DMS153 treated with DMSO at 0.1 percent for 48 hours (cell line): ENCODE results near the gene ABCD4.
"Not testable (repeated sequence)": the region's sequence is repeated elsewhere in the genome, so short reads cannot be mapped to it uniquely, and the experiment has no call there.

Experiments
- DNase-seq: peaks from one replicate; lab custom pipeline; 2025; ENCODE audit not compliant: unreplicated experiment; lab: John Stamatoyannopoulos, UW

Gene ABCD4

DNA sequence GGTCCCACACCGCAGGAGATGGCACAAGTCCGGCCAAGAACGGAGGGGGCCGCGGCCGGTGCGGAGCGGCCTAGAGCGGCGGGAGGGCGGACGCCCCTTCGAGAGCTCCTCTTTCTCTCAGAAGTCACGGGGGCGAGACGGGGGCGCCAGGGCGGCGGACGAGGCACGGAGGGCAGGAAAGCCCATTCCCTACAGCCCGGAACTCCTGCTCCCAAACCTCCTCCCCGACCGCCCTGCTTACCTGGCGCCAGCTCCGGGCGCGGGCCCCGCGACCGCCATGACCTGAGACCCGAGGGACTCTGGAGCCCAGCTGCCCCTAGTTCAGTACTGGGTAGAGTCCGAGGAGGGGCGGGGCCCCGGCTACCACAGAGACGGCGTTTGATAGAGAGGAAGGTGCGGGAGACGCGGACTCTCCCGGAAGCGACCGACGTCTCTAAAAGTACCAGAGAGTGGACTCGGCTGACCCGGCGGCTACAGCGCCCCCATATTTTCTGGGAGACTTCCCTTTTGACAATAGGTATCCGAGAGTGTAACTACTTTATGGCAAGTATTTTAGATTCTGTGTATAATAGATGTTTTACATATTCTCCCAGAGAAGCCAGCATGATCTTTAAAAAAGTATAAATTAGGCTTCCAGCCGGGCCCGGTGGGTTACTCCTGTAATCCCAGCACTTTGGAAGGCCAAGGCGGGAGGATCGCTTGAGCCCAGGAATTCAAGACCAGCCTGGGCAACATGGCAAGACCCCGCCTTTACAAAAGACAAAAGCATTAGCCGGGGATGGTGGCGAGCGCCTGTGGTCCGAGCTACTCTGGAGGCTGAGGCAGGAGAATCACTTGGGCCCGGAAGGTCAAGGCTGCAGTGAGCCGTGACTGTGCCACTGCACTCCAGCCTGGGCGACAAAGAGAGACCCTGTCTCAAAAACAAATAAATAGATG lies at the start of gene ABCD4:
ABCD4 (minus strand) TSS at position 301 of the 936 bp plus-strand sequence; CDS start at position 279, 22 bp downstream.
- peak; percentile 91 for DNase-seq

DNA sequence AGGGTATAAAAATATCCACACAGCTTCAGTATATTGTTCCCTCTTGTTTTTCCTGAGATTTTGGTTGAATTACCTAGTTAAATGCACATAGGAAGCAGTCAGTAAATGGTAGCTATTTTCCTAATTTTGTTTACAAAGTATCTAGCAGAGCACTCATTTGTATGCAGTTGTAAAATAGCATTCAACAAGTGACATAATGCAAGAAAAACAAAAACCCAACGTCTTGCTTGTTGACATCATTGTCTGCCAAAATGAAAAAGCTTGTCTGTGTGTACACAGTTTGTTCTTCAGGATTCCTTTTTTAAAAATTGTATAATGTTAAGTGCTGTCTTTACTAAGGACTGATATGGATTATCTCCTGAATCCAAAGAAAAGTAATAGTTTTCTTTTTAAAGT lies 48.2 kb upstream of the ABCD4 start:
- DNase-seq: no peak

DNA sequence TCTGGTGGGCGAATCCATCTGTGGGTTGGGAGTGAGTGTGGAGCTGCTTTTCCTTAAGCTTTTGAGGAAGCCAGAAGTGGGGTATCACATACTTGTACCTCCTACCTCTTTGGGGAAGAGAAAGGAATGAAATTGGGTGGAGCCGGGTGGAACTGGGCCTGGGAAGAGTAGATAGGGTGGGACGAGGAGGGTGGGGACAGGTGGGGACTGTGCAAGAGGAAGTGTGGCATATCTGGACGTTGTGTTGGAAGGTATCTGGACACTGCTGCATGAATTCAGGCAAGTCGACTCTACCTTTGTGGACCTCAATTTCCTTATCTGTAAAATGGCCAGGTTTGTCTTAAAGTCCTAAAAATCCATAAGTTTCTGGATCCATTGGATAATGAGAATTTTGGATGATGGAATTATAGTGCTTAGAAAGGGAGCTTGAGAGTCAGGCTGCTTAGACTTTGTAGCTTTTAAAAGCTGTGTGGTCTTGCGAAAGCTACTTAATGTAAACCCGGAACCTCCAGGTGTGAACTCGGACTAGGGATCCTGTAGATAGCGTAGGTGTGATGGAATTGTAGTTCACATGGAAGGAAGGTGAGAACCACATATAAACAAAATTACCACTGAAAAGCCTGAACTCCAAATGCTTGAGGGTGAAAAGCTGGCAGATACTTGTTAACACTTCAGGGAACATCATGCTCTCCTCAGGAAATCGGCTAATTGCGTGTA lies 47.6 kb upstream of the ABCD4 start:
- DNase-seq: no peak

DNA sequence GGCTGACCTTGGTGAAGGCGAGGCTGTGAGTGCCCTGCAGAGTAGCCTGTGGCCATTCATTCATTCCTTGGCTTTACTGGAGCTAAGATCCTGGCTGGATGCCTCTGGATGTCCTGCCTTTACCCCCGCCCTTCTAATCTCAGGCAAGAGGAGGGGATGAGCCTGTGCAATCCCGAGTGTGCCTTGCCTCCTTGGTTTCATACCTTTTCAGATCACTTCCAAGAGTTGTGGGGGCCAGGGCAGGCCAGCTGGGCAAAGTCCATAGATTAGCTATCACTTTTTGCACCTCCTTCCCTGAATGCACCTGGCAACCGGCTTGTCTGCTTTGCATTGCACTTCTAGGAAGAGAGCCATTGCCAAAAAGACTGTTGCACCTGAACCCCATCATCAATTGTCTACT lies 47.0 kb upstream of the ABCD4 start:
- DNase-seq: no peak

DNA sequence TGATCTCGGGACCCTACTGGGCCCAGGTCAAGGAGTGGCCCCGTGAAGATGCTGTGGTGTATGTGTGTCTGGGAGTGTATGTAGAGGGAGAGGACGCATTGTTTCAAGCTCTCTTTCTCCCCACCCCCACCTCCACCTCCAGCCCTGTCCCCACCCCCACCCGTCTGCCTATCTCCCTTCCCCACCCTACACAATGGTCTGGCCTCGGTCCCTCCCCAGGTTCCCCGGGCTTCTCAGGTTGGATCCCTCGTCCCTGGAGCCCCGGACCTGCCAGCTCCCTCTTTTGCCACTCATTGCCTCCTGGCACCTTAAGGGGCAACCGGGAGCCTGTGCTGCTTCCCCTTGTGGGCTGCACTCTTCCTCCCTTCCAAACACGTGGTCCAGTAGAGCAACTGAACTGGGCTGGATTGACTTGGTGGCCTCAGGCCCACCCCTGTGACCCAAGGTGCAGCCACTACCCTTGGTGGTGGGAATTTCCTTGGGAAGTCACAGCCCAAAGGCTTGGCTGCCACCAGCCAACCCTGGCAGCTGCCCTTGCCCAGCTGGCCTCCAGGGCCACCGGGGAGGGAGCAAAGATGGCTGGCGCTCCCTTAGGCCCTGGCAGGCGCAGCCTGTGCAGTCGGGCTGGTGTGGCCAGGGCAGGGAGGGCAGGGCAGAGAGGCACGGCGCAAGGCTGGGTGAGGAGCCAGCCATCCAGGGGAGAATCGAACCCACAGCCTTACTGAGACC lies 46.2 kb upstream of the ABCD4 start:
- no peak for DNase-seq

DNA sequence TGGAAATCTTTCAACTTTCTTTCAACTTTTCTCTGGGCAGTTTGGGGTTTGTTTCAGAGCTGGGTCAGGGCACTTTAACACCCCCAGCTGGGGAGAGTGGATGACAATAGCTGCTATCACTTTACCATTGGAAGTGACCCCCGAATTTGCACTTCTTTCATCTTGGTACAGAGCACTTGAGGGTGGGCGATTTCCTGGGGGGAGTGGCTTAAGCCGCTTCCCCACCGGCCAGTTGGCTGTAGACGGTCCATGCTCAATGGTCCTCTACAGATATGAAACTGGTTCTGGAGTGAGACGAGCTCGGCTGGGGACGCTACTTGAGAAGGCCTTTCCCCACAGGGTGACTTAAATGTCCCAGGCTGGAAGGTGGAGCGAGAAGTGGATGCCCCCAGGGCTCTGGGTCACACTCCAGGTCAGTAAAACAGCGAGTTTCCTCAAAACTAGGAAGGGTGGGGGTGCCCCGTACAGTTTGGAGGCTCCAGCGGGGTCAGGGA lies 45.6 kb upstream of the ABCD4 start, which contains the start of gene VRTN:
VRTN (plus strand) TSS at position 231 of the 494 bp plus-strand sequence. CDS start 8,313 bp downstream, outside the sequence.
- no peak for DNase-seq

DNA sequence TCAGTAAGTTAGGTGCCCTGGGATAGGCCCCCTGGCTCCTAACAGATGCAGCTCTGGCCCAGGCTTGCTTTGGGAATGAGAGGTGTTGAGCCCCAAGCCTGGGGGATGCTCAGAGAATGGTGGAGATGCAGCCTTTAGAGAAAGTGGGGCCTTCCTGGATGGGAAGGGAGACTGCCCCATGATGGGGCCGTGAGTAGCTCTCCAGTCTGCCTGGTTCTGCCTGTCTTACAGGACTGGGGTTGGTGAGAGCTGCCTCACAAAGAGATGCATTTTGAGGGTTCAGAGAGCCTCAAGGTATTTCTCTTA lies 45.0 kb upstream of the ABCD4 start:
- no peak for DNase-seq

DNA sequence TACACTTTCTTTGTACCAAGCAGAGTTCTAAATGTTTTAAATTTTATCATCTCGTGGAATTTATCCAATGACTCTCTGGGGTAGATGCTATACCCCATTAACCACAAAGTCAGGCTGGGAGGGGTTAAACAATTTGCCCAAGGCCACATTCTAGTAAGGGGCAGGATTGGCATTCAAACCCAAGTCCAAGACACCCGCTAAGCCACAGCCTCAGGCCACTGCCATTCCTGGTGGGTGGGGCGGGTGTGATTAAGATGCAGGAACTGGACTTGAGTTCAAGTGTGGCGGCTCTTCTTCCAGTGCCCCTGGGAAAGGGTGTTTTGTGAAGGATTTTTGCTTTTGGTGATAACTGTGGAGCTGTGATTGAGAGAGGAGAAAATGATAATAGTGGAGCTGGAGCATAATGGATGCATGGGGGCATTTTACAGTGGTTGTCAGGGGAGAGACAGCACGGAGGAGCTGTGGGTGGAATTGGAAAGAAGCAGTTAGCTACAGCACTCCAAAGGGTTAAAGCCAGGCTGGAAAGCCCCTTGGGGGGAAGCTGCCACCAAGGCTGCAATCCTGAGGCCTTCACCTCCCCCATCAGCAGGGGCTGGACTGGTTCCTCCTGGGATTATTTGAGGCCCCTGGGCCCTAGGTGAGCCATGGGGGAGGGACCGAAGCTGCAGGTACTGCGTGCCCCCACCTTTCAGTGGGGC lies 44.5 kb upstream of the ABCD4 start:
- no peak for DNase-seq

DNA sequence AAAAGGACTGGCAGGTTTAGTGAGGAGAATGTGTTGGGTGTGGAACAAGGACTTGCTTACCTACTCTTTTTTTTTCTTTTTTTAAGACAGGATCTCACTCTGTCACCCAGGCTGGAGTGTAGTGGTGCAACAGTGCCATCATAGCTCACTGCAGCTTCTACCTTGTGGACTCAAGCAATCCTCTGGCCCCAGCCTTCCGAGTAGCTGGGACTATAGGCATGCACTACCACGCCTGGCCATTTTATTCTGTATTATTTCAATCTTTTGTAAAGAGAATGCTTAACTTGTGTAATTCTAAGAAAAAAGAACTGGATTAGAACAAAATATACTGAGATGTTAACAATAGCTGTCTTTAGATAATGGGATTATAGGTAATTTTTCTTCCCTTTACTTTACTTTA lies 43.6 kb upstream of the ABCD4 start:
- no peak for DNase-seq

DNA sequence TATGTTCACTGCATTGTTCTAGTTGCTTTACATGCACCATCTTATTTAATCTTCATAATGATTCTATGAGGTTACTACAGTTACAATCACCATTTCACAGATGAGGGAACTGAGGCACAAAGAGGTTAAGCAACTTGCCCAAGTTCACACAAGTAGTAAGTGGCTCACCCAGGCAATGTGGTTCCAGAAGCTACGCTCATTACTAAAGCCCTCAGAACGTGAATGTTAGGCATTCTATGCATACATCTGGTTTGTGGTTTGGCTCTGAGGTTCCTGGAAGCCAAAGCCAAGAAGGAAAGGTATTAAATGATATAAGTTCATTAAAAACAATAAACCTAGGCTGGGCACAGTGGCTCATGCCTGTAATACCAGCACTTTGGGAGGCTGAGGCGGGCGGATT lies 31.2 kb upstream of the ABCD4 start:
- DNase-seq: no peak

DNA sequence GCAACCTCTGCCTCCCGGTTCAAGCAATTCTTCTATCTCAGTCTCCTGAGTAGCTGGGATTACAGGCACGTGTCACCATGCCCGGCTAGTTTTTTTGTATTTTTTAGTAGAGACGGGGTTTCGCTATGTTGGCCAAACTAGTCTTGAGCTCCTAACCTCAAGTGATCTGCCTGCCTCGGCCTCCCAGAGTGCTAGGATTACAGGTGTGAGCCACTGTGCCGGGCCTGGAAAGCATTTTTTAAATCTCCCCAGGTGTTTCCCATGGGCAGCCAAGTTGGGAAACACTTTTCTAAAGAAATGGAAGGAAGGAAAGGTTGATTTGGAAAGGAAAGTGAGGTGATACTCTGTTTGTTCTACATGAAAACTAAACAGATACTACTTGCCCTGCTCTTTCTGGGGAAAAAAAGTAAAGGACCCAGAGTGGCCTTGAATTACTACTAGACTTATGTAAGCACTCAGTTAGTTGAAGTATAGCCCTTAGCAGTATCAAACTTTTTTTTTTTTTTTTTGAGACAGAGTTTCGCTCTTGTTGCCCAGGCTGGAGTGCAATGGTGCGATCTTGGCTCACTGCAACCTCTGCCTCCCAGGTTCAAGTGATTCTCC lies 27.3 kb upstream of the ABCD4 start:
- not testable (repeated sequence) for DNase-seq

DNA sequence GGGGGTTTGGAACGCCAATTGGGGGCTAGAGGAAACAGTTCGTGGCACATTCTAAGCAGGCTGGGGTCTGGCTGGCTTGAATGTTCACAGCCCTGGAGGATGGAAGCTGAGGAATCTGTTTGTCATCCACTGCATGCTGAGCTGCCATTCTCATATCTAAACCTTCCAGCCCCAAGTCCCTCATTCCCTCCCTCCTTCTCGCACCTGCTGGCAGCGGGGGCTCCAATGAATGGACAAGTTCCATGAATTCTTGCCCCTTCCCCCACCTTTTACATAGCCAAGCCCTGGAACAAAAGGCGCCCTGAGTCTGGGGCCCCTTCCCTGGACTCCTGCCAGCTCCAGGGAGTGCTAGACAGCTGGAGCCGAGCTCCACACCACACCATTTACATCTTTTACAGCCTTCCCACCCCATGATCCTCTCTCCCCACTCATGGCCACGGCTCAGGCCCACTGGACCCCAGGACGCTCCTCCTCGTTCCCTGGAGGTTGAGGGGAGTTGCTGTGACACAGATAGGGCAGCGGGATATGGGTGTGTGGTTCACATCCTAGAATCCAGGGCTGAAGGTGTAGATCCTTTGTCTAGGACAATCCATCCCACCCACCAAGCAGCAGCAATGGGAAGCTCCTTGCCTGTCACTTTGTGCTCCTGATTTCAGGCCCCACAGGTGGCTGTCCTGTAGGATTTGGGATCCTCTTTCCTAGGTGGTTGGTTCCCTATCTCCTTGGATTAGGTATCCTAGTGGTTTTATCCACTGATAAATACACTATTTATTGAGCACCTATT lies 23.8 kb upstream of the ABCD4 start:
- DNase-seq: no peak

DNA sequence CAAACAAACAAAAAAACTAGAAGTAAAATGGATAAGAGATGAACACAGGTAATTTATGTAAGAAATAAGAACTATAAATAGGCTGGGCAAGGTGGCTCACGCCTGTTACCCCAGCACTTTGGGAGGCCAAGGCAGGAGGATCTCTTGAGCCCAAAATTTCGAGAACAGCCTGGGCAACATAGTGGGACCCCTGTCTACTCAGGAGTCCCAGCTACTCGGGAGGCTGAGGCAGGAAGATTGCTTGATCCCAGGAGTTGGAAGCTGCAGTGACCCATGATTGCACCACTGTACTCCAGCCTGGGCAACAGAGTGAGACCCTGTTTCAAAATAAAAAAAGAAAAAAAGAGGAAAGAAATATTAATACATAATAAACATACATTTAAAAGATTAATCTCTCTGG lies 22.7 kb upstream of the ABCD4 start:
- DNase-seq: no peak

DNA sequence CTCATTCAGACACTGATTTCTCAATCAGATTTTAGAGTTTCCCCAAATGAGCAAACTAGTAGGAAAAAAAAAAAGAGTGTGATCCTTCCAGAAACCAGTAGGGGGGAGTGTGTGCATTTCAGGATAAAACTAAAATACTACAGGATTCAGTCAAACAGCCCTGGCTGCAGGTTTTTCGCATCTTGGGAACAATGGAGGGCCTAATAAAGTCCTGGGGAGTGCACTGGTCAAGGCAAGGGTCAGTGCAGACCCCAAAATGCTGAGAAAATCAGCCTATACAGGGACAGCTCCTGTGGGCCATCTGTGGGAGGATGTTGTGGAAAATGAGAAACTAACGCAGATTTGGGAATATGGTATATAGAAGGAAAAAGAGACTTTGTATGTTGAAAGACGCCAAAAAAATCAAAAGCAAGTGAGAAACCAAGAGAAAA lies 22.2 kb upstream of the ABCD4 start:
- no peak for DNase-seq

DNA sequence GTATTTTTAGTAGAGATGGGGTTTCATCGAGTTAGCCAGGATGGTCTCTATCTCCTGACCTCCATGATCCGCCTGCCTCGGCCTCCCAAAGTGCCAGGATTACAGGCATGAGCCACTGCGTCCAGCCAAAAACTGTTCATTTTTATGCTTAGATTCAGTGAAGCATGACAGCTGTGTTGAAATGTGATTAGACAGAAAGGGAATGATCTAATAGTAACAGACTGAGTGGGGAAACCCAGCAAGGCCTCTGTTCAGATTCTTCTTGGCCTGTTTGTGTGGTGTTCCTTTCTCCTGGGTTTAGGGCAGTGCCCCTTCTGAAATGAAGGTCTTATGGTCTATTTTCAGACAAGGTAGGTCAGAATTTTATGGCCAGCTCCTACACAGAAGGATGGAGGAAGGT lies 11.8 kb upstream of the ABCD4 start:
- DNase-seq: no peak

DNA sequence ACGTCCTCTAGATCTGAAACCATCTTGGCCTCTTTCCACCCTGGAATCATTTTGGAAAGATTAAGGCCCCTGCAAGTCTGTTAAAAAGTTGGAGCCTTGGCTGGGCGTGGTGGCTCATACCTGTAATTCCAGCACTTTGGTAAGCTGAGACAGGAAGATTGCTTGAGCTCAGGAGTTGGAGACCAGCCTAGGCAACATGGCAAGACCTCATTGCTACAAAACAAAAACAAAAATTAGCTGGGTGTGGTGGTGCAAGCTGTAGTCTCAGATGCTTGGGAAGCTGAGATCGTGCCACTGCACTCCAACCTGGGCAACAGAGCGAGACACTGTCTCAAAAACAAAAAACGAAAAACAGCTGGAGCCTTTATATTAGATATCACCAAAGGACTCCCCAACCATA lies 10.9 kb upstream of the ABCD4 start:
- no peak for DNase-seq

DNA sequence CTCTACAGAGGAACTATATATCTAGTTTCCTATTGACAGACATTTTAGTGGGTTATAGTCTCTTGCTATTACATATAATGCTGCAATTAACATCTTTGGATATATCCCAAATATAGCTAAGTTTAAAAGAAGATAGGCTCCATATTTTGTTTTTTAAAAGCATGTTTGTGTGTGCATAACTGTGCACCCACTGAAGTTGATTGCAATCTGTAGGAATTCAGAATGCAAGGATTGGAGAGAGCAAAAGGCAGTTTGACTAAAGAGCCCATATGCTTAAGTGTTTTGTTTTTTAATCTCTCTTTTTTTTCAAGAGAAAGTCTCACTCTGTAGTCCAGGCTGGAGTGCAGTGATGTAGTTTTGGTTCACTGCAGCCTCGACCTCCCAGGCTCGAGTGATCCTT lies 9.4 kb upstream of the ABCD4 start:
- DNase-seq: no peak

DNA sequence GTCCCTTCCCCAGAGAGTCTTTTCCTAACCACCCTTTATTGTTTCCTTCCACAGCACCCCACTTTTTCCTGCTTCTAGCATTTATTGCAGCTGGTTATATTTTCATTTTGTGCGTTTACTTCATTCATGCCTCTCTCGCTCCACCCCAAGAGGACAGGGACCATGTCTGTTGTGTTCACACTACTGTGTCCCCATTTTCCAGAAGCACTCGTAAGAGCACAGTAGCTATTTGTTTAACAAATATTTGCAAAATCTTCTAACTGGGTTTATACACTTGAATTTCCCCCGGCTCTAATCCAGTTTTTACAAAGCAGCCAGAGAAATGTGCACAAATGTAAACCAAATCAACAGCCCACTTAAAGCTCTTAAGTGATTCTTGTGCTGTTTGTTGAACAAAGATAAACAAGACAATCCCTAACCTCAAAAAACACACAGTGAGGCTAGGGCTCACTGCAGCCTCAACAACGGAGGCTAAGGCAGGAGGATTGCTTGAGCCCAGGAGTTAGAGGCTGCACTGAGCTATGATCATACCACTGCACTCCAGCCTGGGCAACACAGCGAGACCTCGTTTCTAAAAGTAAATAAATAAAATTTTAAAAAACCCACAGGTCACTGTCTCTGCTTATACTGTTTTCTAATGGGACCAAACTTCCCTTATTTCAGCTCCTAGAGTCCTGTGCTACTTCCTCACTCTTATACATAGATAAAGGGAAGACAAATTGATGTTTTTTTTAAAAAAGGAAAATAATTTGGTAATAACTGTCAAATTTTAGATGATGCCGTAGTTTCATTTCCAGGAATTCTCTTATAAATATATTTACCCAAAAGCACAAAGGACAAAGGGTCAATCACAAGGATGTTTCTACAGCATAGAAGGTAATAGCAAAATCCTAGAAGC lies 6.6 kb upstream of the ABCD4 start:
- no peak for DNase-seq

DNA sequence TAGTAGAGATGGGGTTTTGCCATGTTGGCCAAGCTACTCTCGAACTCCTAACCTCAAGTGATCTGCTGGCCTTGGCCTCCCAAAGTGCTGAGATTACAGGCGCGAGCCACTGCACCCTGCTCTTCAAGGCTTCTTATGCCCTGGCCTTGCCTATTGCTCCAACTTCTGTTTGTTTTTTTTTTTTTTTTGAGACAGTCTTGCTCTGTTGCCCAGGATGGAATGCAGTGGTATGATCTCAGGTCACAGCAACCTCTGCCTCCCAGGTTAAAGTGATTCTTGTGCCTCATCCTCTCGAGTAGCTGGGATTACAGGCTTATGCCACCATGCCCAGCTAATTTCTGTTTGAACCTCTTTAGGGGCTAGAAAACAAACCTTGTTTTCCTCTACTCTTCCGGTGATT lies 6.0 kb upstream of the ABCD4 start:
- DNase-seq: no peak
